KMS-11 (cell line): Measurements from ENCODE around the gene RPTOR.

Experiments used
- H2AFZ ChIP-seq: fragments of 200-600 bp; sonication (generic); 2 replicates; pipeline ENCODE4 v1.6.1; 2016; ENCODE audit warnings: antibody characterized with exemption, mixed run types, low read depth
- H3K27ac ChIP-seq: fragments of 200-600 bp; sonication (generic); 2 replicates; pipeline ENCODE4 v1.6.1; 2016; ENCODE audit warnings: mild to moderate bottlenecking, mixed run types
- H3K27me3 ChIP-seq: fragments of 200-600 bp; sonication (generic); 2 replicates; pipeline ENCODE4 v1.6.1; 2017; ENCODE audit warnings: mild to moderate bottlenecking, low read depth, mixed run types, moderate library complexity; ENCODE audit not compliant: insufficient read depth
- H3K36me3 ChIP-seq: fragments of 200-600 bp; sonication (generic); 2 replicates; pipeline ENCODE4 v1.6.1; 2017; ENCODE audit warnings: mild to moderate bottlenecking, mixed run types; ENCODE audit not compliant: insufficient read depth
- H3K4me1 ChIP-seq: fragments of 200-600 bp; sonication (generic); 2 replicates; pipeline ENCODE4 v1.6.1; 2016; ENCODE audit warnings: mild to moderate bottlenecking, low read depth, mixed run types; ENCODE audit not compliant: poor library complexity, severe bottlenecking
- H3K4me2 ChIP-seq: fragments of 200-600 bp; sonication (generic); 2 replicates; pipeline ENCODE4 v1.7.0; 2016; ENCODE audit warnings: mild to moderate bottlenecking, mixed run types
- H3K4me3 ChIP-seq: fragments of 200-600 bp; sonication (generic); IDR thresholded peaks from 2 replicates; pipeline ENCODE4 v1.6.1; 2017; ENCODE audit warnings: low read depth, low read length, mixed read lengths; ENCODE audit not compliant: insufficient read depth
- H3K79me2 ChIP-seq: fragments of 200-600 bp; sonication (generic); 2 replicates; pipeline ENCODE4 v1.6.1; 2016; ENCODE audit warnings: low read depth, mixed run types; ENCODE audit not compliant: insufficient read depth
- H3K9ac ChIP-seq: fragments of 200-600 bp; sonication (generic); 2 replicates; pipeline ENCODE4 v1.6.1; 2016; ENCODE audit warnings: mild to moderate bottlenecking, mixed run types
- H4K20me1 ChIP-seq: fragments of 200-600 bp; sonication (generic); 2 replicates; pipeline ENCODE4 v1.6.1; 2016; ENCODE audit warnings: mild to moderate bottlenecking, mixed run types; ENCODE audit not compliant: insufficient read depth
- TF ChIP-seq, protein P1 (sequence below): fragments of 200-600 bp; sonication (generic); conservative IDR thresholded peaks from 2 replicates; pipeline ENCODE4 v1.6.1; 2017; ENCODE audit warnings: low read depth, mild to moderate bottlenecking, antibody characterized with exemption, low read length, moderate library complexity, mixed read lengths

RPTOR gene

DNA sequence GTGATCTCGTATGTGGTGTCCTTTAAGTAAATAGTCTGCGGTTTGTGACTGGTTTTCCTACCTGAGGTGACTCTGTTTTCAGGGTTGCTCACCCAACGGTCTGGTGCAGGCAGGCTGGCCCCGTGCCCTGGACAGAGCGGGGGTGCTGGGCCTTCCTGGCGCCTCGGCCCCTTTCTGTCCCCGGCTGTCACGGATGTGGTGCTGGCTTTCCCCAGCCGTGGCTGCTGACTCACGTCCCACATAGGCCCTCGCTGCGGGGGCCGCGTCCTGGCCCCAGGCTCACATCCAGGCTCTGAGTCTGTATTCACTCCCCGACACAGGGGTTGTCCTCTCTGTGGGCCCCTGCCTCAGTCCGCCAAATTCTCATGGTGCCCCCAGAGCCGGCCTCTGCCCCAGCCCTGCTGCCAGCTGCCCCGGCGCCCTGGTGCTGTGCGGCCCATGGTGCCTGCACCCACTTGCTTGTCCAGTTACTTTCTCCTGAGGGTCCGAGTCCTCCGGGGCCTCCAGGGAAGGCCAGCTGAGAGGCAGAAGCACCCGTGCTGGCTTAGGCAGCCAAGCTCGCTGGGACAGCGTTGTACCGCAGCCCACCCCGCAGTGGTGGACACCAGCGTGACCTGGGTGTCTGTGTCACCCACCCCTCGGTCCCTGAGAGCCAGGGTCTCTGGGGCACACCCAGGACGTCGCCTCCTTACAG lies 452.9 kb downstream of the RPTOR start:
- no peaks in the 10 kb centered on the region for H4K20me1 ChIP-seq
- no peak overlapping the region for H3K27ac ChIP-seq
- TF ChIP-seq, protein P1, sequence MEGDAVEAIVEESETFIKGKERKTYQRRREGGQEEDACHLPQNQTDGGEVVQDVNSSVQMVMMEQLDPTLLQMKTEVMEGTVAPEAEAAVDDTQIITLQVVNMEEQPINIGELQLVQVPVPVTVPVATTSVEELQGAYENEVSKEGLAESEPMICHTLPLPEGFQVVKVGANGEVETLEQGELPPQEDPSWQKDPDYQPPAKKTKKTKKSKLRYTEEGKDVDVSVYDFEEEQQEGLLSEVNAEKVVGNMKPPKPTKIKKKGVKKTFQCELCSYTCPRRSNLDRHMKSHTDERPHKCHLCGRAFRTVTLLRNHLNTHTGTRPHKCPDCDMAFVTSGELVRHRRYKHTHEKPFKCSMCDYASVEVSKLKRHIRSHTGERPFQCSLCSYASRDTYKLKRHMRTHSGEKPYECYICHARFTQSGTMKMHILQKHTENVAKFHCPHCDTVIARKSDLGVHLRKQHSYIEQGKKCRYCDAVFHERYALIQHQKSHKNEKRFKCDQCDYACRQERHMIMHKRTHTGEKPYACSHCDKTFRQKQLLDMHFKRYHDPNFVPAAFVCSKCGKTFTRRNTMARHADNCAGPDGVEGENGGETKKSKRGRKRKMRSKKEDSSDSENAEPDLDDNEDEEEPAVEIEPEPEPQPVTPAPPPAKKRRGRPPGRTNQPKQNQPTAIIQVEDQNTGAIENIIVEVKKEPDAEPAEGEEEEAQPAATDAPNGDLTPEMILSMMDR, result no peak

DNA sequence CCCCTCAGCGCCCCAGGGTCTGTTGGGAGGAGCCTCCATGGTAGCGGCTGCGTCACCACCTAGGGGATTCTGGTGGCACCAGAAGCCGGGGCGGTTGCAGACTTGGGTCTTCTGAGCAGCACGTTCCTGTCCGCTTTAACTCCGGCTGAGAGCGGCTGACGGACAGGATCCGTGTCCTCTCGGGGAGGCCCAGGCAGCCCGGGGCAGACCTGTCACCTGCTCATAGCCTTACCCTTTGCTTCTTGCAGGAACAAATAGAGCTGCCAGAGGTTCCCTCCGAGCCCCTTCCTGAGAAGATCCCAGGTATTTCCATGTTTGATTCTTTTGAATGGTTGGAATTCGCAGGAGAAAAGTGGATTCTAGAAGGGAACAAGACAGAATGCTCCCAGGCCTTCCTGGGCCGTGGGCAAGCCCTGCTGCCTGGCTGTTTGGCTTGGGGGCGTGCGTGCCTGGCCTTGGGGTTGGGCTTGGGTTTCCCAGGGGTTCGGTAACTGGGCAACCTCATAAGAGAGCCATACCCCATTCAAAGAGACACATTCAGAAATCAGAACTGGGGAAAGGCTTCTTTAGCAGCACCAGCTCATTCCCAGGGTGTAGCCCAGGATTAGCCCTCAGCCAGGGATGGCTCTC lies 453.6 kb downstream of the RPTOR start:
- Histone ChIP-seq H2AFZ (no peak overlapping the region), H3K36me3 (no peaks in the 10 kb centered on the region; the same call in 1 of the 2 replicates), H3K79me2 (no peaks in the 10 kb centered on the region), H3K4me3 (no peak overlapping the region), H3K27ac (no peak overlapping the region), H4K20me1 (no peaks in the 10 kb centered on the region), H3K9ac (no peak overlapping the region), H3K27me3 (no peaks in the 10 kb centered on the region), H3K4me2 (no peak overlapping the region), H3K4me1 (peaks cover 12% of the 10 kb centered on the region)
- TF ChIP-seq, protein P1, result no peak

More for the DNA sequence above, 452.9 kb downstream of the RPTOR start:
- Histone ChIP-seq H3K36me3 (no peaks in the 10 kb centered on the region; the same call in 1 of the 2 replicates), H3K27me3 (no peaks in the 10 kb centered on the region), H3K79me2 (no peaks in the 10 kb centered on the region), H3K4me3 (no peak overlapping the region), H3K9ac (no peak overlapping the region), H3K4me1 (peaks cover 16% of the 10 kb centered on the region), H3K4me2 (no peak overlapping the region), H2AFZ (no peak overlapping the region)

DNA sequence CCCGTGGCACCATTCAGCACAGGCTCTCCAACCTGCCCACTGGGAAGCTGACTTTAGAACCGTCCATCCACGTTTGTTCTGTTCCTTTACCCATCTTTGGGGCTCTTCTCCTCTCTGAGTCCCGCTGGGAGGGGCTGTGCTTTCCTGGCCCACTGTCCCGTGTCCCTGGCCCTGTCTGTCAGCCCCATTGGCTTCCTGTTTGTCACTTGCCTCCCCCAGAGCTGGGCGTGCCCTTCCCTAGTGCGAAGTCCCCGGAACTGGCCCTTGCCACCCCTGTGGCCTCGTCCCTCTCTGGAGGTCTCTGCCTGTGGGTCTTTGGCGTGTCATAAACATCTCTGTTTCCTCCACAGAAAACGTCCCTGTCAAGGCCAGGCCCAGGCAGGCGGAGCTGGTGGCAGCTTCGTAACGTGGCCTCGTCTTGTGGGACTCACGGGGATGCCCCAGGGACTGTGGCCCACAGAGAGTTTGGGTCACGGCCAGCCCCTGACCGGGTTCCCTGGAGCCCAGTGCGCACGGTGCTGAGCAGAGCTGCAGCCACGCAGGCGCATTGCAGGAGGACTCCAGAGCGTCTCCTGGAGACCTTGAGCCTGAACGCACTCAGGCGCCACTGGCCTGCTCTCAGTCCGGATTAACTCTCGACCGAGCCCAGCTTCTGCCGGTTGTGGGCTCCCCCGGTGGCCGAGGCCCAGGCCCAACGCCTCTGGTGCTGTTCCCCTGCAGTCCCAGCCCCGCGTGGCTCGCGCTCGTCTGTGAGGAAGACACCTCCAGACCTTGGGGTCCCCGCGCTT lies 454.3 kb downstream of the RPTOR start:
- Histone ChIP-seq H3K27me3 (no peaks in the 10 kb centered on the region), H3K4me2 (no peak overlapping the region), H3K9ac (no peak overlapping the region), H3K27ac (no peak overlapping the region), H3K36me3 (no peaks in the 10 kb centered on the region; the same call in 1 of the 2 replicates), H3K4me1 (peaks cover 10% of the 10 kb centered on the region), H4K20me1 (no peaks in the 10 kb centered on the region), H2AFZ (no peak overlapping the region), H3K4me3 (no peak overlapping the region), H3K79me2 (no peaks in the 10 kb centered on the region)
- TF ChIP-seq, protein P1, result no peak

DNA sequence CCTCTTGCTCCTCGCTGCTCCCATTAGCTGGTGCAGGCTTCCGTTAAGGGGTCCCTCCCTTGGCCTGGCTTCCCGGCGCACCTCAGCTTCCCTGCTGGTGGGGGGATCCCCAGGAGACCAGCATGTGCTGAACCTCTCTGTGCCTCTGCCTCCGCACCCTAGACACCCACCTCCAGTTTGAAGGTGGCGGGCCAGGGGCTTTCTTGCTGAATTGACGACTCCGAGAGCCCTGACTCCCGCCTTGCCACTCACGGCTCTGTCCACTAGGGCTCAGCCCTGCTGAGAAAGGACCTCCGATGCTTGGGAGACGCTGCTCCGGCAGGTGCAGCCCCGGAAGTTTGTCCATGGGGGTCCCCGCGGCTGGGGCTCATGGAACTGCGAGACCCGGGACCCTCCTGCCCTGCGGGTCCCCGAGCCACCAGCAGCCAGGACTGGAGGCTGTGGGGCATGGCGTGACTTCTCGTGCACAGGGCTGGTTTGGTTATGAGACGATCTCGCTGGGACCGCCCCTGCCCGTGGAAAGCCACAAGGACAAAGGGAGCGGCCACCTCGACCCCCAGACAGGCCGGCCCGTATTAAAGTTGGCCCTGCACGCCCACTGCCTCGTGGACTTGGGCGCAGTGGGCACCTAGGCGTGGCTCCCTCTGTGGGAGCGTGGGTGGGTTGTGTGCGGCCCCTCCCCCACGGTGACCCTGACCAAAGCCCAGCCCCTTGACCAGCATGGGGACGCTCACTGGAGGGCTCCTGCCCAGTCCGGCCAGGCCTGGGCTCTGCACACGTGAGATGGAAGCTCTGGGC lies 455.1 kb downstream of the RPTOR start:
- Histone ChIP-seq H4K20me1 (no peaks in the 10 kb centered on the region), H3K4me1 (peaks cover 10% of the 10 kb centered on the region), H3K27ac (no peak overlapping the region), H3K4me2 (no peak overlapping the region), H2AFZ (no peak overlapping the region), H3K9ac (no peak overlapping the region), H3K4me3 (no peak overlapping the region), H3K36me3 (no peaks in the 10 kb centered on the region; the same call in 1 of the 2 replicates), H3K27me3 (no peaks in the 10 kb centered on the region), H3K79me2 (no peaks in the 10 kb centered on the region)
- TF ChIP-seq, protein P1, result no peak
